ENCODE measurements around the gene ABCA2. TPM values are rescaled to one million over a fixed set of nuclear protein-coding genes. Genes with fewer than 3 reads are reported as not detected.

Gene ABCA2
- total RNA-seq, 4 donors from 2014 or later, result 13.5 to 58.6 (median 19.3) TPM

GRCh38 chr9:136981588-136982231 lies 46.3 kb downstream of the ABCA2 start:
- no peak for TF ChIP-seq CTCF (IDR thresholded peaks at IDR 0.05; ENCODE audit: low read depth)

GRCh38 chr9:136980669-136981478 lies 47.2 kb downstream of the ABCA2 start:
- TF ChIP-seq CTCF (IDR thresholded peaks at IDR 0.05; ENCODE audit: low read depth), result no peak

GRCh38 chr9:136979769-136980587 lies 48.1 kb downstream of the ABCA2 start:
- no peak for TF ChIP-seq CTCF (IDR thresholded peaks at IDR 0.05; ENCODE audit: low read depth)

GRCh38 chr9:136978865-136979544 lies 49.0 kb downstream of the ABCA2 start:
- no peak for TF ChIP-seq CTCF (IDR thresholded peaks at IDR 0.05; ENCODE audit: low read depth)

GRCh38 chr9:136978073-136978864 lies 49.8 kb downstream of the ABCA2 start:
- TF ChIP-seq CTCF (IDR thresholded peaks at IDR 0.05; ENCODE audit: low read depth), result no peak

- no peak for TF ChIP-seq CTCF (IDR thresholded peaks at IDR 0.05; ENCODE audit: low read depth)
These were observed 50.4 kb downstream of the ABCA2 start for GRCh38 chr9:136977649-136978072.
